Testis (tissue), 2 donors: ENCODE data around the gene ACAD11.

Experiments
- CTCF ChIP-seq, 3 experiments: fragments of 450-650 bp in 2 of 3; fragments of 200-600 bp in 1 of 3; sonication (generic) in 1 of 3; IDR thresholded peaks; one replicate each; pipeline ENCODE4 v1.5.1; 2016 to 2019; ENCODE audit warnings: antibody characterized with exemption in 3 of 3, mild to moderate bottlenecking in 2 of 3, moderate library complexity in 1 of 3
- POLR2A ChIP-seq: fragments of 450-650 bp; IDR thresholded peaks from one replicate; pipeline ENCODE4 v1.6.1; 2017; ENCODE audit warnings: antibody characterized with exemption, mild to moderate bottlenecking, moderate library complexity

- no peak for TF ChIP-seq CTCF (IDR thresholded peaks at IDR 0.05)
- TF ChIP-seq POLR2A, result no peak
These were observed 110.4 kb downstream of the ACAD11 start for GRCh38 chr3:132549169-132549568.
